MCF 10A (cell line): ENCODE measurements around the gene MCC. TPM values are rescaled to one million over a fixed set of nuclear protein-coding genes. Genes with fewer than 3 reads are reported as not detected.
A peak's percentile ranks its signal among the peaks of the same experiment; 100 is the strongest.

Experiments
- BruUV-seq: library from RNA; stranded (reverse); fragments of 400-500 nt; replicated peaks from 2 replicates; lab custom pipeline; 2021; lab: Mats Ljungman, UMichigan
- CTCF ChIA-PET: fragments of 300-600 bp; sonication (Branson Sonifier 250); formaldehyde crosslinking; extraction: SDS; loops from one replicate; lab custom pipeline; 2021; ENCODE audit warnings: antibody characterized with exemption, inconsistent platforms; lab: Yijun Ruan, JAX
- POLR2A ChIA-PET: fragments of 300-600, 350-650 bp; sonication (Branson Sonifier 250); formaldehyde crosslinking; extraction: SDS; loops from one replicate; lab custom pipeline; 2020; ENCODE audit warnings: antibody characterized with exemption, inconsistent platforms; lab: Yijun Ruan, JAX
- DNase-seq: peaks from one replicate; pipeline ENCODE4 v3.0.0-alpha.2; 2018; ENCODE audit not compliant: unreplicated experiment
- H3K27ac Mint-ChIP-seq: one replicate; pipeline ENCODE4 v1.8.0; 2022; ENCODE audit warnings: mild to moderate bottlenecking, low read depth, mixed read lengths; ENCODE audit not compliant: unreplicated experiment
- H3K27me3 Mint-ChIP-seq: one replicate; pipeline ENCODE4 v1.8.0; 2022; ENCODE audit warnings: mixed read lengths; ENCODE audit not compliant: insufficient read depth, unreplicated experiment
- H3K36me3 Mint-ChIP-seq: one replicate; pipeline ENCODE4 v1.8.0; 2022; ENCODE audit warnings: mild to moderate bottlenecking, moderate library complexity, mixed read lengths; ENCODE audit not compliant: insufficient read depth, unreplicated experiment
- H3K4me1 Mint-ChIP-seq: one replicate; pipeline ENCODE4 v1.8.0; 2022; ENCODE audit warnings: mixed read lengths; ENCODE audit not compliant: insufficient read depth, unreplicated experiment
- H3K4me3 Mint-ChIP-seq: one replicate; pipeline ENCODE4 v1.8.0; 2022; ENCODE audit warnings: mild to moderate bottlenecking, moderate library complexity, mixed read lengths; ENCODE audit not compliant: unreplicated experiment
- H3K9me3 Mint-ChIP-seq: one replicate; pipeline ENCODE4 v1.8.0; 2022; ENCODE audit warnings: mixed read lengths; ENCODE audit not compliant: unreplicated experiment
- CTCF ChIP-seq: fragments of 200-600 bp; IDR thresholded peaks from one replicate; pipeline ENCODE4 v1.8.0; 2022; ENCODE audit warnings: antibody characterized with exemption, mild to moderate bottlenecking; ENCODE audit not compliant: unreplicated experiment
- intact Hi-C: fragments of 100-400 bp; cut with micrococcal nuclease; formaldehyde crosslinking; loops from 2 replicates; pipeline ENCODE4 v1.14.1; 2022
- total RNA-seq: library from RNA; stranded (reverse); gene quantifications from 2 replicates; pipeline ENCODE4 v1.2.3, GENCODE V29; 2022

The MCC gene
- total RNA-seq, 1 experiment from 2014 or later, result 25.3 TPM

GRCh38 chr5:113102121-113102531, 386.1 kb downstream of the MCC start:
- POLR2A ChIA-PET, result interaction anchor here (0.8 to 1.0 kb wide), 3 partner anchors 21 to 229 kb away, joined by 3 read pairs; no protein-coding TSS in a partner anchor
- Mint-ChIP-seq H3K27me3 (no peaks in the 10 kb centered on the region), H3K9me3 (no peaks in the 10 kb centered on the region), H3K4me3 (no peak overlapping the region), H3K36me3 (peaks cover 27% of the 10 kb centered on the region), H3K4me1 (no peaks in the 10 kb centered on the region), H3K27ac (peak overlapping the region; percentile 59)
- TF ChIP-seq CTCF, result no peak
- CTCF ChIA-PET, result no interaction called here
- DNase-seq, result no peak
- BruUV-seq, result no TSS peak
- intact Hi-C loops, result no loop called here

DNA sequence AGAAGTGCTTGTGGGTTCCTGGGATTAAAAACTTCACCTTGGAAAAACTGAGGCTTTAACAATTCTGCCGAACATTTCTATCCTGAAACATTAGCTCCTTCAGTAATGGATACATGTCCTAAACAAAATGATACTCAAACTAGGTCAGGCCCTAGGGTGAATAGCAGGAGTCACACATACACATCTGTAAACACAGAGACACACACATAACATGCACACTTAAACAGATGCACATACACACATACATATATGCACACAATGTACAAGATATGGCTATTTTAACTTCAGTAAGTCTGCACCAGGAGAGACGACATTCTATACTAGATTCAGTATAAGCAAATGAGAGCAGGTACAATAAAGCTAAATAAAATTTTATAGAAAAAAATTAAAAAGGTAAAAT, 387.3 kb downstream of the MCC start:
- TF ChIP-seq CTCF, result no peak
- Mint-ChIP-seq H3K36me3 (peaks cover 34% of the 10 kb centered on the region), H3K9me3 (no peaks in the 10 kb centered on the region), H3K4me3 (no peak overlapping the region), H3K27me3 (no peaks in the 10 kb centered on the region), H3K27ac (no peak overlapping the region), H3K4me1 (no peaks in the 10 kb centered on the region)
- DNase-seq, result no peak
- ChIA-PET CTCF (interaction anchor here (0.6 to 1.0 kb wide), 4 partner anchors 10 to 261 kb away, joined by 3 to 4 read pairs (median 3); no protein-coding TSS in a partner anchor), POLR2A (interaction anchor here (0.6 to 1.0 kb wide), 2 partner anchors 11 to 128 kb away, joined by 3 read pairs; no protein-coding TSS in a partner anchor)
- intact Hi-C loops, result no loop called here
- no TSS peak for BruUV-seq

DNA sequence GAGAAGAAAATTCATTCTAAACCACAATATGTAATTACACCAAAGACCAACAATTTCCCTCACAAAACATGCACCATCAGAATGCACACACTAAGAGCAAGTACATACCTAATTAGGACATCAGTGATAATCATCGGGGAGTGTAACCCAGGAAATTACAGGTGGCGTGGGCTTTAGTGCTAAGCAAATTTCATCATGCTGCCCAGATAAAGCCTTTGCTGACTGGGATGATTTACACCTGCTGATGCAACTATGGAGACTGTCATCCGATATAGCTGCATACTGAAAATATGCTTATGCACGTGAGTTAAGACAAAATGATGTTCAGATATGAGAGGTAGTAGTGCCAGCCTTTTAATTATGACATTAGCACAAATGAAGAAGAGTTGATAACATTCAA, 388.4 kb downstream of the MCC start:
- H3K9me3 Mint-ChIP-seq, result no peaks in the 10 kb centered on the region
- CTCF ChIA-PET, result no interaction called here
- H3K36me3 Mint-ChIP-seq, result peaks cover 34% of the 10 kb centered on the region
- TF ChIP-seq CTCF, result no peak
- no peaks in the 10 kb centered on the region for H3K27me3 Mint-ChIP-seq
- intact Hi-C loops, result no loop called here
- no TSS peak for BruUV-seq
- H3K4me3 Mint-ChIP-seq, result no peak overlapping the region
- no peak for DNase-seq
- no peak overlapping the region for H3K27ac Mint-ChIP-seq
- POLR2A ChIA-PET, result no interaction called here
- H3K4me1 Mint-ChIP-seq, result no peaks in the 10 kb centered on the region

DNA sequence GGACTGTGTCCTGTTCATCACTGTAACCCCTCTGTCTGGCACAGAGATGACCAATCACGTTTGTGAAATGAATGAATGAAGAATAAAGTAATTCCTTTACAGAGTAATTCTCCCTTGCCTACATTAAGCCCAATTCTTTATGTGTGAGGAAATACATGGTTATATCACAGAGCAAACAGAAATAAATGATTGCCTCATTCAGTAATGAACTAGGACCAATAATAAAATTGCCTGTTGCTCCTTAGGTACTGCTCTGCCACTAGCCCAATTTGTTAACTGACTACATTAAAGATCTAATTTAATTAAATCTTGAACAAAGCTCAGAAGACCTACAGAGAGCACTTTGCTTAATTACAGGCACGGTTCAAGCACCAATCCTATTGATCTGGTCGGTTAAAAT, 389.9 kb downstream of the MCC start:
- H3K9me3 Mint-ChIP-seq, result no peaks in the 10 kb centered on the region
- peaks cover 33% of the 10 kb centered on the region for H3K36me3 Mint-ChIP-seq
- no peak overlapping the region for H3K27ac Mint-ChIP-seq
- intact Hi-C loops, result no loop called here
- CTCF ChIA-PET, result interaction anchor here (0.7 to 0.8 kb wide), 2 partner anchors 13 to 102 kb away, joined by 3 read pairs; no protein-coding TSS in a partner anchor
- no TSS peak for BruUV-seq
- TF ChIP-seq CTCF, result no peak
- no peaks in the 10 kb centered on the region for H3K4me1 Mint-ChIP-seq
- DNase-seq, result no peak
- H3K4me3 Mint-ChIP-seq, result no peak overlapping the region
- H3K27me3 Mint-ChIP-seq, result no peaks in the 10 kb centered on the region
- POLR2A ChIA-PET, result no interaction called here
